AG08396 (cell line): ENCODE results near the gene ISG15.
"Not testable (repeated sequence)": the region's sequence is repeated elsewhere in the genome, so short reads cannot be mapped to it uniquely, and the experiment has no call there.

ENCODE experiments used
- DNase-seq: peaks from one replicate; pipeline ENCODE4 v3.0.0; 2012; ENCODE audit warnings: low spot score, mixed read lengths

The ISG15 gene

GRCh38 chr1:995665-996633, 17.3 kb upstream of the ISG15 start:
- peak; percentile 21 for DNase-seq

GRCh38 chr1:996851-997712, 16.2 kb upstream of the ISG15 start:
- peak; percentile 15 for DNase-seq

GRCh38 chr1:997713-997992, 15.6 kb upstream of the ISG15 start:
- no peak for DNase-seq

GRCh38 chr1:997993-998744, 15.1 kb upstream of the ISG15 start:
- no peak for DNase-seq

GRCh38 chr1:998745-998994, 14.6 kb upstream of the ISG15 start:
- DNase-seq: no peak

- peak; percentile 61 for DNase-seq
These were observed 14.1 kb upstream of the ISG15 start for GRCh38 chr1:998995-999724.

GRCh38 chr1:999725-1000356, 13.5 kb upstream of the ISG15 start, which contains the start of gene HES4:
HES4 (minus strand) TSS chr1:1000097; CDS start chr1:999973, 124 bp downstream.
- peak; percentile 96 for DNase-seq

- DNase-seq: peak; percentile 97
These were observed 12.8 kb upstream of the ISG15 start for GRCh38 chr1:1000357-1001056.

- no peak for DNase-seq
These were observed 12.1 kb upstream of the ISG15 start for GRCh38 chr1:1001057-1001783.

- DNase-seq: no peak
These were observed 9.5 kb upstream of the ISG15 start for GRCh38 chr1:1003618-1004419.

- DNase-seq: no peak
These were observed 8.9 kb upstream of the ISG15 start for GRCh38 chr1:1004420-1004779.

- DNase-seq: peak; percentile 66
These were observed 8.3 kb upstream of the ISG15 start for GRCh38 chr1:1004780-1005697.

- no peak for DNase-seq
These were observed 7.5 kb upstream of the ISG15 start for GRCh38 chr1:1005774-1006304.

GRCh38 chr1:1006305-1007159, 6.8 kb upstream of the ISG15 start:
- no peak for DNase-seq

- DNase-seq: not testable (repeated sequence)
These were observed 3.2 kb upstream of the ISG15 start for GRCh38 chr1:1010131-1010530.

- no peak for DNase-seq
These were observed 1.8 kb upstream of the ISG15 start for GRCh38 chr1:1011396-1011949.

- not testable (repeated sequence) for DNase-seq
These were observed 577 bp upstream of the ISG15 start for GRCh38 chr1:1012736-1013104.
